Loucy (cell line): ENCODE data around the gene CHERP.

ENCODE experiments used
- H2AFZ ChIP-seq: fragments of 200-600 bp; sonication (generic); 2 replicates; pipeline ENCODE4 v1.6.0; 2016; ENCODE audit warnings: antibody characterized with exemption, mild to moderate bottlenecking, low read length, moderate library complexity
- H3F3A ChIP-seq: fragments of 200-600 bp; 2 replicates; pipeline ENCODE4 v1.6.0; 2016; ENCODE audit warnings: antibody characterized with exemption, low read depth, mild to moderate bottlenecking
- H3K27me3 ChIP-seq: fragments of 200-600 bp; sonication (generic); 2 replicates; pipeline ENCODE4 v1.6.1; 2014; ENCODE audit warnings: low read length, mild to moderate bottlenecking; ENCODE audit not compliant: insufficient read depth, poor library complexity, severe bottlenecking
- H3K36me3 ChIP-seq: fragments of 200-600 bp; sonication (generic); 2 replicates; pipeline ENCODE4 v1.6.1; 2016; ENCODE audit warnings: low read length; ENCODE audit not compliant: insufficient read depth
- H3K4me1 ChIP-seq: fragments of 200-600 bp; sonication (generic); 2 replicates; pipeline ENCODE4 v1.5.1; 2014; ENCODE audit warnings: low read length, mild to moderate bottlenecking; ENCODE audit not compliant: insufficient read depth, poor library complexity, severe bottlenecking
- H3K4me2 ChIP-seq: fragments of 200-600 bp; sonication (generic); 2 replicates; pipeline ENCODE4 v1.6.0; 2014; ENCODE audit warnings: antibody characterized with exemption, low read length, low read depth, mild to moderate bottlenecking; ENCODE audit not compliant: poor library complexity, severe bottlenecking
- H3K4me3 ChIP-seq: fragments of 200-600 bp; sonication (generic); 2 replicates; pipeline ENCODE4 v1.5.1; 2014; ENCODE audit warnings: low read length, mild to moderate bottlenecking, mixed read lengths; ENCODE audit not compliant: poor library complexity, severe bottlenecking
- H3K79me2 ChIP-seq: fragments of 200-600 bp; sonication (generic); 2 replicates; pipeline ENCODE4 v1.6.1; 2014; ENCODE audit warnings: low read length; ENCODE audit not compliant: insufficient read depth
- H3K9ac ChIP-seq: fragments of 200-600 bp; sonication (generic); 2 replicates; pipeline ENCODE4 v1.6.0; 2014; ENCODE audit warnings: mild to moderate bottlenecking, low read depth, low read length, moderate library complexity; ENCODE audit not compliant: poor library complexity, severe bottlenecking
- H3K9me2 ChIP-seq: fragments of 200-600 bp; sonication (generic); replicated peaks from 2 replicates; pipeline ENCODE4 v1.6.1; 2016; ENCODE audit warnings: low read depth, low read length, mixed read lengths
- H3K9me3 ChIP-seq: fragments of 200-600 bp; sonication (generic); 2 replicates; pipeline ENCODE4 v1.6.1; 2014; ENCODE audit warnings: mild to moderate bottlenecking, antibody characterized with exemption, low read length, low read depth; ENCODE audit not compliant: insufficient read depth
- H4K20me1 ChIP-seq: fragments of 200-600 bp; sonication (generic); 2 replicates; pipeline ENCODE4 v1.6.0; 2014; ENCODE audit warnings: antibody characterized with exemption, low read length, mild to moderate bottlenecking; ENCODE audit not compliant: insufficient read depth, poor library complexity, severe bottlenecking
- CTCF ChIP-seq: fragments of 200-600 bp; sonication (generic); conservative IDR thresholded peaks from 2 replicates; pipeline ENCODE4 v1.5.1; 2014; ENCODE audit warnings: mild to moderate bottlenecking, antibody characterized with exemption, low read length
- EZH2phosphoT487 ChIP-seq: fragments of 200-600 bp; IDR thresholded peaks from 2 replicates; pipeline ENCODE4 v1.6.1; 2018; ENCODE audit warnings: antibody characterized with exemption, mild to moderate bottlenecking, moderate library complexity, borderline replicate concordance

CHERP gene

GRCh38 chr19:16588824-16589577, 46.8 kb upstream of the CHERP start:
- peak overlapping the region; percentile 39 for H3K9ac ChIP-seq

GRCh38 chr19:16587833-16588823, 45.9 kb upstream of the CHERP start:
- Histone ChIP-seq H3K4me2 (peak overlapping the region; percentile 73), H3K79me2 (peaks cover 97% of the 10 kb centered on the region), H4K20me1 (peaks cover 43% of the 10 kb centered on the region), H3K4me3 (peak overlapping the region; percentile 57), H2AFZ (no peak overlapping the region), H3K4me1 (peaks cover 90% of the 10 kb centered on the region), H3K9me3 (no peaks in the 10 kb centered on the region), H3F3A (no peaks in the 10 kb centered on the region), H3K9ac (peak overlapping the region; percentile 47), H3K9me2 (no peaks in the 10 kb centered on the region), H3K27me3 (no peaks in the 10 kb centered on the region), H3K36me3 (no peaks in the 10 kb centered on the region)
- TF ChIP-seq EZH2phosphoT487 (no peak), CTCF (no peak)

More at GRCh38 chr19:16588824-16589577, 46.8 kb upstream of the CHERP start:
- H3K27me3 ChIP-seq, result no peaks in the 10 kb centered on the region
- peaks cover 47% of the 10 kb centered on the region for H4K20me1 ChIP-seq
- peak overlapping the region; percentile 73 for H3K4me2 ChIP-seq
- H3K4me1 ChIP-seq, result peaks cover 90% of the 10 kb centered on the region
- H3K9me3 ChIP-seq, result no peaks in the 10 kb centered on the region
- no peaks in the 10 kb centered on the region for H3F3A ChIP-seq
- H3K36me3 ChIP-seq, result no peaks in the 10 kb centered on the region
- H3K79me2 ChIP-seq, result peaks cover 96% of the 10 kb centered on the region
- peak overlapping the region; percentile 57 for H3K4me3 ChIP-seq
- no peak overlapping the region for H2AFZ ChIP-seq
- H3K9me2 ChIP-seq, result no peaks in the 10 kb centered on the region
- TF ChIP-seq EZH2phosphoT487, result no peak

- Histone ChIP-seq H3K4me1 (peaks cover 87% of the 10 kb centered on the region), H3K9me2 (no peaks in the 10 kb centered on the region), H3K9ac (peak overlapping the region; percentile 47), H3K36me3 (no peaks in the 10 kb centered on the region), H3F3A (no peaks in the 10 kb centered on the region), H3K9me3 (no peaks in the 10 kb centered on the region), H4K20me1 (peaks cover 35% of the 10 kb centered on the region), H3K4me3 (peak overlapping the region; percentile 57), H3K79me2 (peaks cover 97% of the 10 kb centered on the region), H3K27me3 (no peaks in the 10 kb centered on the region), H3K4me2 (peak overlapping the region; percentile 73), H2AFZ (no peak overlapping the region)
- TF ChIP-seq CTCF (no peak), EZH2phosphoT487 (no peak)
Measured at GRCh38 chr19:16586991-16587832, 45.0 kb upstream of the CHERP start.
